Measurements from ENCODE around the gene HES5. TPM values are rescaled to one million over a fixed set of nuclear protein-coding genes. Genes with fewer than 3 reads are reported as not detected.

HES5 gene
- total RNA-seq, 1 experiment from 2014 or later = not detected

GRCh38 chr1:2564815-2565374, 34.8 kb upstream of the HES5 start:
- Mint-ChIP-seq H3K27ac (ENCODE audit: unreplicated experiment) (peak overlapping the region; percentile 27), H3K4me3 (ENCODE audit: low read depth, unreplicated experiment) (no peak overlapping the region), H3K27me3 (ENCODE audit: unreplicated experiment) (no peaks in the 10 kb centered on the region), H3K9me3 (ENCODE audit: low read depth, unreplicated experiment) (no peaks in the 10 kb centered on the region), H3K4me1 (ENCODE audit: low read depth, unreplicated experiment) (peaks cover 16% of the 10 kb centered on the region), H3K36me3 (ENCODE audit: insufficient read depth, unreplicated experiment) (peaks cover 12% of the 10 kb centered on the region)
- no peak for DNase-seq
- no peak for TF ChIP-seq CTCF (IDR thresholded peaks at IDR 0.05; ENCODE audit: unreplicated experiment)
- no TSS peak for BruUV-seq (replicated peaks)
- intact Hi-C loops (cut with micrococcal nuclease; ENCODE audit: unreplicated experiment) = no loop called here
- CTCF ChIA-PET = interaction anchor here (1.1 kb wide), 1 partner anchor 9 kb away, joined by 3 read pairs; the partner anchor contains the start of gene TNFRSF14

GRCh38 chr1:2564006-2564814, 34.1 kb upstream of the HES5 start:
- Mint-ChIP-seq H3K36me3 (ENCODE audit: insufficient read depth, unreplicated experiment) (peaks cover 12% of the 10 kb centered on the region), H3K9me3 (ENCODE audit: low read depth, unreplicated experiment) (no peaks in the 10 kb centered on the region), H3K27ac (ENCODE audit: unreplicated experiment) (no peak overlapping the region), H3K4me3 (ENCODE audit: low read depth, unreplicated experiment) (no peak overlapping the region), H3K27me3 (ENCODE audit: unreplicated experiment) (no peaks in the 10 kb centered on the region), H3K4me1 (ENCODE audit: low read depth, unreplicated experiment) (peaks cover 16% of the 10 kb centered on the region)
- TF ChIP-seq CTCF (IDR thresholded peaks at IDR 0.05; ENCODE audit: unreplicated experiment) = no peak
- CTCF ChIA-PET = interaction anchor here (1.1 kb wide), 1 partner anchor 8 kb away, joined by 3 read pairs; the partner anchor contains the start of gene TNFRSF14
- BruUV-seq (replicated peaks) = no TSS peak
- intact Hi-C loops (cut with micrococcal nuclease; ENCODE audit: unreplicated experiment) = no loop called here
- DNase-seq = no peak

GRCh38 chr1:2563205-2563604, 33.1 kb upstream of the HES5 start:
- CTCF ChIA-PET = no interaction called here
- no peak for DNase-seq
- no TSS peak for BruUV-seq (replicated peaks)
- Mint-ChIP-seq H3K36me3 (ENCODE audit: insufficient read depth, unreplicated experiment) (peaks cover 6% of the 10 kb centered on the region), H3K4me1 (ENCODE audit: low read depth, unreplicated experiment) (peaks cover 16% of the 10 kb centered on the region), H3K27me3 (ENCODE audit: unreplicated experiment) (no peaks in the 10 kb centered on the region), H3K27ac (ENCODE audit: unreplicated experiment) (no peak overlapping the region), H3K9me3 (ENCODE audit: low read depth, unreplicated experiment) (no peaks in the 10 kb centered on the region), H3K4me3 (ENCODE audit: low read depth, unreplicated experiment) (no peak overlapping the region)
- TF ChIP-seq CTCF (IDR thresholded peaks at IDR 0.05; ENCODE audit: unreplicated experiment) = no peak
- intact Hi-C loops (cut with micrococcal nuclease; ENCODE audit: unreplicated experiment) = no loop called here

- no TSS peak for BruUV-seq (replicated peaks)
- Mint-ChIP-seq H3K4me1 (ENCODE audit: low read depth, unreplicated experiment) (peaks cover 16% of the 10 kb centered on the region), H3K27ac (ENCODE audit: unreplicated experiment) (no peak overlapping the region), H3K9me3 (ENCODE audit: low read depth, unreplicated experiment) (no peaks in the 10 kb centered on the region), H3K4me3 (ENCODE audit: low read depth, unreplicated experiment) (no peak overlapping the region), H3K36me3 (ENCODE audit: insufficient read depth, unreplicated experiment) (peaks cover 12% of the 10 kb centered on the region), H3K27me3 (ENCODE audit: unreplicated experiment) (no peaks in the 10 kb centered on the region)
- CTCF ChIA-PET = interaction anchor here (1.2 to 1.6 kb wide), 2 partner anchors 16 to 138 kb away, joined by 3 to 4 read pairs; no protein-coding TSS in a partner anchor
- intact Hi-C loops (cut with micrococcal nuclease; ENCODE audit: unreplicated experiment) = no loop called here
- TF ChIP-seq CTCF (IDR thresholded peaks at IDR 0.05; ENCODE audit: unreplicated experiment) = peak; percentile 49
- DNase-seq = no peak
These were observed 32.1 kb upstream of the HES5 start for GRCh38 chr1:2561898-2562895.

Measured in Calu3 (cell line).